Measurements from ENCODE around the gene PHF21A.

- TF ChIP-seq EZH2 (IDR thresholded peaks at IDR 0.05; ENCODE audit: low read length, unreplicated experiment) (no peak), CTCF (conservative IDR thresholded peaks at IDR 0.05; ENCODE audit: low read depth, low read length) (no peak)
Measured at GRCh38 chr11:46130286-46130940, 9.2 kb upstream of the PHF21A start.
